HAP-1 (cell line): Measurements from ENCODE around the gene PNKD.
A peak's percentile ranks its signal among the peaks of the same experiment; 100 is the strongest.

Experiments used
- DNase-seq, 2 experiments: peaks; one replicate each; pipeline ENCODE4 v3.0.0-alpha.2; 2016 to 2020; ENCODE audit warnings: low spot score in 2 of 2
- H3K27me3 ChIP-seq: fragments of 250-450 bp; sonication (Bioruptor Pico); 2 replicates; pipeline ENCODE4 v1.5.1; 2020; ENCODE audit warnings: low read depth, mild to moderate bottlenecking, moderate library complexity
- H3K36me3 ChIP-seq: fragments of 250-450 bp; sonication (Bioruptor Pico); replicated peaks from 2 replicates; pipeline ENCODE4 v1.5.1; 2020; ENCODE audit warnings: mild to moderate bottlenecking
- H3K4me1 ChIP-seq: fragments of 250-450 bp; sonication (Bioruptor Pico); 2 replicates; pipeline ENCODE4 v1.5.1; 2020; ENCODE audit warnings: mild to moderate bottlenecking
- H3K4me3 ChIP-seq: fragments of 250-450 bp; sonication (Bioruptor Pico); 2 replicates; pipeline ENCODE4 v1.5.1; 2020; ENCODE audit warnings: mild to moderate bottlenecking, moderate library complexity
- H3K9me3 ChIP-seq: fragments of 250-450 bp; sonication (Bioruptor Pico); 2 replicates; pipeline ENCODE4 v1.5.1; 2020; ENCODE audit warnings: mild to moderate bottlenecking, moderate library complexity
- in situ Hi-C: fragments of 300-500 bp; cut with MboI; formaldehyde crosslinking; loops from 3 replicates; pipeline ENCODE4 v1.14.3; 2020; ENCODE audit warnings: low sequenced_read_pairs, inconsistent platforms, mixed read lengths

PNKD gene

DNA sequence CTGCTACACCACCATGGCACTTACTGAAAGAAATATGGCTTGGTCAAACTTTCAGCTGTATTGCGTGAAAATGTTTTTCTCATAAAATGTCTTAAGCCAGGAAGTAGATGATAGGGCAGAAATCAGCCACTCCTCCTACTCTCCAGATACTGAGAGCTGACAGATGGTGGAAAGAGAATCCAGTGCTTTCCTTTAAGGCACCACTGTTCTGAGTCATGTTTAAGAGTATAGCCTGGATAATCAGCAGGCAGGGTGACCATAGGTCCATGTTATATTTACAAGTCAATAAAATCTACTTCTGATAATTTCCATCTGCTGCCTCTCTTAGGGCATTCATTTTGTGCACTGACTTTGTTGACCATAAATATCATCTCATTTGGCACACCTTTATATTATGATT lies 31.4 kb upstream of the PNKD start:
- Histone ChIP-seq H3K27me3 (no peaks in the 10 kb centered on the region), H3K36me3 (peaks cover 92% of the 10 kb centered on the region), H3K4me1 (peaks cover 4% of the 10 kb centered on the region; the same call in 1 of the 2 replicates), H3K4me3 (no peak overlapping the region), H3K9me3 (no peaks in the 10 kb centered on the region)
- DNase-seq = no peak
- in situ Hi-C loops = no loop called here

- peaks cover 98% of the 10 kb centered on the region for H3K36me3 ChIP-seq
- H3K4me3 ChIP-seq = no peak overlapping the region
- no peaks in the 10 kb centered on the region for H3K9me3 ChIP-seq
- no peak for DNase-seq
- H3K4me1 ChIP-seq = no peaks in the 10 kb centered on the region; the same call in none of the 2 replicates
- H3K27me3 ChIP-seq = no peaks in the 10 kb centered on the region
- in situ Hi-C loops = no loop called here
Observed at GRCh38 chr2:218244204-218244603, 26.1 kb upstream of the PNKD start.

- H3K36me3 ChIP-seq = peaks cover 98% of the 10 kb centered on the region
- H3K27me3 ChIP-seq = no peaks in the 10 kb centered on the region
- H3K4me3 ChIP-seq = no peak overlapping the region
- in situ Hi-C loops = no loop called here
- H3K4me1 ChIP-seq = no peaks in the 10 kb centered on the region; the same call in none of the 2 replicates
- DNase-seq = peak in 1 of 2 experiments; percentile 19
- no peaks in the 10 kb centered on the region for H3K9me3 ChIP-seq
Observed at GRCh38 chr2:218244665-218245064, 25.7 kb upstream of the PNKD start.

DNA sequence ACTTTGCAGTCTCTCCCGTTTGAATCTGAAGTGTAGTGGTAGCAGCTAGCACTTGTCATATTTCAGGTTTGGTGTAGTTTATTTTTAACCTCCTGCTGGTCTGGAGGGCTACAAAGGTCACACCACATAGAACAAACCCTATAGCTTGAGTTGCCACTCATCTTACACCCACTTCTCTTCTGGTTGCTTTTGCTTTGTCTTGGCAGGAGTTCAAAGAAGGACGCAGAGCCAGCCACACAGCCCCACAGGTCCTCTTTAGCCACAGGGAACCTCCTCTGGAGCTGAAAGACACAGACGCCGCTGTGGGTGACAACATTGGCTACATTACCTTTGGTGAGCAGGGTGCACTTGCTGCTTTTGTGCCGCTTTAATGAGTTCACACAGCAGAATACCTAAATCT lies 25.1 kb upstream of the PNKD start:
- H3K4me3 ChIP-seq = no peak overlapping the region
- no peaks in the 10 kb centered on the region; the same call in none of the 2 replicates for H3K4me1 ChIP-seq
- H3K27me3 ChIP-seq = no peaks in the 10 kb centered on the region
- H3K36me3 ChIP-seq = peaks cover 98% of the 10 kb centered on the region
- in situ Hi-C loops = no loop called here
- DNase-seq = no peak
- H3K9me3 ChIP-seq = no peaks in the 10 kb centered on the region

DNA sequence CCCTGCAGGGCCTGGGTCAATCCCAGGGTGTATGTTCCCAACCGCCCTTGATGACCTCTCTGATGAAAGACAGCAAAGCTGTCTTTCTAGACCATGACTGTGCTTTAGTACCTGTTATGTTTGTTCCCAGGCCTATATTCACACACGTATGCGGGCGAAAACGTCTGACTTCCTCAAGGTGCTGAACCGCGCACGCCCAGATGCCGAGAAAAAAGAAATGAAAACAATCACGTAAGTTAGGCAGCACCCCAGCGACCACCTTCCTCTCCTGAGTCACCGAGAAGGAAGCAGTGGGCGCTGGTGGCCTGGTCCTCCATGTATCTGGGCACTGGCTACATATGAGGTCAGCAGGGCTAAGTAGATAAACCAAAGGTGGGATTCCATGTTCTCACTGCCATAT lies 20.6 kb upstream of the PNKD start:
- no peak overlapping the region for H3K4me3 ChIP-seq
- DNase-seq = no peak
- H3K9me3 ChIP-seq = no peaks in the 10 kb centered on the region
- H3K27me3 ChIP-seq = no peaks in the 10 kb centered on the region
- H3K4me1 ChIP-seq = no peaks in the 10 kb centered on the region; the same call in 1 of the 2 replicates
- peaks cover 95% of the 10 kb centered on the region for H3K36me3 ChIP-seq
- in situ Hi-C loops = no loop called here

DNA sequence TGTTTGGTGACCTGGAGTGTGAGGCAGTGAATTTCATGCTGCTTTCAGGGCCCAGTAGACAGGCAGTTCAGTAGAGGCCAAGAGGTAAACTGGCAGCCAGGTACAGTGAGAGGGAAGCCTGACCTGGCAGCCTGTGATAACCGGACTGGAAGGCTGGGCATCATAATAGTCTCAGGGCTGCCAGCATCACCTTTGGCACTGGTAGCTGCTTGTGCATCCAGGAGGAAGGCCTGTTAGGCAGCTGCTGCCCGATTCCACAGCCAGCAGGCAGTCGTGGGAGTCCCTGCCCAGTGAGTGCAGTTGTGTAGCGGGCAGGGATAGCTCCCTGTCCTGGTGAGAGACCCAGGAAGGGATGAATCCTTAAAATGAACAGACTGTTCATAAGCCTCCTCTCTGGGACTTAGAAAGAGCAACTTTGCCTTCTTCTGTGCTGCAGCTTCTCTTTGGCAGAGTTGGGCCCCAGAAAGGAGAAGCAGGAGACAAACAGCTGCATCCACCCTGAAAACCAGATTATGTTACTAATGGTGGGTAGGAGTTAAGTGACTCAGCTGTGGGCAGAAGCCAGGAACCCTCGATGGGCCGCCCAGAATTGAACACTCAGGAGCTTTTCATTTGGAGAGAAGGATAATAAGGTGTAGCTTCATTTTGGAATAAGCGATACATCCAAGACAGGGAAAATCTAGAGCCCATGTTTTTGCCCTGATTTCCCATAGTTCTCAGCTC lies 17.6 kb upstream of the PNKD start:
- peaks cover 76% of the 10 kb centered on the region for H3K36me3 ChIP-seq
- no peak for DNase-seq
- no peak overlapping the region for H3K4me3 ChIP-seq
- H3K4me1 ChIP-seq = no peaks in the 10 kb centered on the region
- no peaks in the 10 kb centered on the region for H3K9me3 ChIP-seq
- no peaks in the 10 kb centered on the region for H3K27me3 ChIP-seq
- in situ Hi-C loops = no loop called here

GRCh38 chr2:218253232-218253625 lies 17.1 kb upstream of the PNKD start:
- peaks cover 72% of the 10 kb centered on the region for H3K36me3 ChIP-seq
- DNase-seq = no peak
- in situ Hi-C loops = no loop called here

DNA sequence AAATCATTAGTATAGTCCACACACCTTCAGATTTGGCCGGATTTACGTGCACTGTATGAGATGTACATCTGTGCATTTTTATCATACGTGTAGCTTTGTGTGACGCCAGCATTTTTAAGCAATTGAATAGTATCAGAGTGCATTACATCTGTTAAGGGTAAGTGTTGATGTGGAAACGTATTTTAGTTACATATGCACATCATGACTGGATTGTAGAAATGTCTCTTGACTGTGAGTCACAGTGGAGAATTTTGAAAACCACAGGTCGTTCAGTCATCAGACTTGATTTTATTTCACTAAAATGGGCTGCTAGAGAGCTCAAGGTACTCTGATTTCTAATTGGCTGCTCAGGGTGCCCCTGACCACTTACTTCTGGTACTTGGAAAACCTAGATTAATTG lies 14.9 kb upstream of the PNKD start:
- DNase-seq = no peak
- Histone ChIP-seq H3K4me3 (no peak overlapping the region), H3K9me3 (no peaks in the 10 kb centered on the region), H3K27me3 (no peaks in the 10 kb centered on the region), H3K4me1 (no peaks in the 10 kb centered on the region), H3K36me3 (peaks cover 50% of the 10 kb centered on the region)
- in situ Hi-C loops = loop anchor here (5.0 kb wide), 1 partner anchor 73 kb away; no protein-coding TSS in a partner anchor

More at GRCh38 chr2:218253232-218253625, 17.1 kb upstream of the PNKD start:
- Histone ChIP-seq H3K4me3 (no peak overlapping the region), H3K9me3 (no peaks in the 10 kb centered on the region), H3K4me1 (no peaks in the 10 kb centered on the region), H3K27me3 (no peaks in the 10 kb centered on the region)

DNA sequence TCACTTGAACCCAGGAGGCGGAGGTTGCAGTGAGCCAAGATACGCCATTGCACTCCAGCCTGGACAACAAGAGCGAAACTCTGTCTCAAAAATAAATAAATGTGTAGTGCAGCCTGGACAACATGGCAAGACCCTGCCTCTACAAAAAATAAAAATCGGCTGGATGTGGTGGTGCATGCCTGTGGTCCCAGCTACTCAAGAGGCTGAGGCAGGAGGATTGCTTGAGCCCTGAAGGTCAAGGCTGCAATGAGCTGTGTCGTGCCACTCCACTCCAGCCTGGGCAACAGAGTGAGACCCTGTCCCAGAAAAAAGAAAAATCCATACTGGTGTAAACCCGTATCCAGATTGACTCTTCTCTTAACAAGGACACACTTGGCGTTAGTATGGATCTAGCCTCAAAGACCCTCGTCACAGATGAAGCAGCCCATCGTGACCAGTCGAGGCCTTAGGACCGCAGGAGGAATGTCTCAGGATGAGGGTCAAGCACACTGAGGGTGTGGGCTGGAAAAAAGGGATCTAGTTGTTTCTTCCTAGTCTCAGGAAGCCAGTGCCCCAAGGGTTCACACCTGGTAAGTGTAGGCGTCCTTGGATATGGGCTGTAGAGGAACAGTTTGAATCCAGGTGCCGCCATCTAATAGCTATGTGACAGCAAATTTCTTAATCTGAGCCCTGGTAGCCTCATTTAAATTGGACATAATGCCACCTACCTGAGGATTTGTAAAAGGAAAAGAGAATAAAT lies 13.5 kb upstream of the PNKD start:
- in situ Hi-C loops = loop anchor here (5.0 kb wide), 1 partner anchor 74 kb away; no protein-coding TSS in a partner anchor
- H3K4me1 ChIP-seq = no peaks in the 10 kb centered on the region
- H3K27me3 ChIP-seq = no peaks in the 10 kb centered on the region
- no peak overlapping the region for H3K4me3 ChIP-seq
- H3K9me3 ChIP-seq = no peaks in the 10 kb centered on the region
- H3K36me3 ChIP-seq = peaks cover 38% of the 10 kb centered on the region
- no peak for DNase-seq

- Histone ChIP-seq H3K9me3 (no peaks in the 10 kb centered on the region), H3K36me3 (peaks cover 31% of the 10 kb centered on the region), H3K4me3 (no peak overlapping the region), H3K4me1 (no peaks in the 10 kb centered on the region), H3K27me3 (no peaks in the 10 kb centered on the region)
- in situ Hi-C loops = loop anchor here (5.0 kb wide), 1 partner anchor 75 kb away; no protein-coding TSS in a partner anchor
- DNase-seq = peak; percentile 18 to 77
Observed at GRCh38 chr2:218257390-218257981, 12.8 kb upstream of the PNKD start.

- Histone ChIP-seq H3K4me1 (no peaks in the 10 kb centered on the region), H3K9me3 (no peaks in the 10 kb centered on the region), H3K4me3 (no peak overlapping the region), H3K36me3 (peaks cover 15% of the 10 kb centered on the region), H3K27me3 (no peaks in the 10 kb centered on the region)
- in situ Hi-C loops = loop anchor here (5.0 kb wide), 1 partner anchor 77 kb away; no protein-coding TSS in a partner anchor
- DNase-seq = no peak
Observed at GRCh38 chr2:218259099-218259961, 11.0 kb upstream of the PNKD start.

GRCh38 chr2:218260166-218260565 lies 10.2 kb upstream of the PNKD start:
- no peak for DNase-seq
- Histone ChIP-seq H3K4me3 (no peak overlapping the region), H3K27me3 (no peaks in the 10 kb centered on the region), H3K9me3 (no peaks in the 10 kb centered on the region), H3K4me1 (no peaks in the 10 kb centered on the region), H3K36me3 (peaks cover 15% of the 10 kb centered on the region)
- in situ Hi-C loops = no loop called here

- no peaks in the 10 kb centered on the region for H3K27me3 ChIP-seq
- no peaks in the 10 kb centered on the region for H3K9me3 ChIP-seq
- H3K4me3 ChIP-seq = no peak within 1 kb of the TSS
- in situ Hi-C loops = no loop called here
- H3K36me3 ChIP-seq = peaks cover 13% of the 10 kb centered on the region
- peak; percentile 18 to 68 for DNase-seq
- H3K4me1 ChIP-seq = no peaks in the 10 kb centered on the region
Observed at GRCh38 chr2:218260742-218261422, 9.4 kb upstream of the PNKD start, which contains the start of gene GPBAR1. Gene GPBAR1, plus strand, starts transcription at chr2:218261015. Its CDS starts 1,710 bp downstream, at chr2:218262725.
